IMR-90 (cell line): ENCODE data around the gene ZFP36L1. TPM values are rescaled to one million over a fixed set of nuclear protein-coding genes. Genes with fewer than 3 reads are reported as not detected.

Source experiments
- ATAC-seq: fragments of 200-7000 bp; cut with Tn5 transposase; 2 replicates; pipeline ENCODE4 v1.9.1; 2020; ENCODE audit warnings: low read depth, mild to moderate bottlenecking, moderate library complexity
- BruUV-seq: library from RNA; stranded (reverse); fragments of 400-500 nt; replicated peaks from 2 replicates; lab custom pipeline; 2021; lab: Mats Ljungman, UMichigan
- CTCF ChIA-PET: fragments of 300-600 bp; formaldehyde crosslinking; extraction: SDS; loops from one replicate; lab custom pipeline; 2021; ENCODE audit warnings: antibody characterized with exemption; lab: Yijun Ruan, JAX
- POLR2A ChIA-PET: fragments of 300-600 bp; sonication (Branson Sonifier 250); formaldehyde crosslinking; loops from one replicate; lab custom pipeline; 2022; ENCODE audit warnings: antibody characterized with exemption; ENCODE audit not compliant: unreplicated experiment; lab: Charles Lee
- DNase-seq: peaks from one replicate; pipeline ENCODE4 v3.0.0; 2013
- H2AFZ ChIP-seq: replicated peaks from 2 replicates; pipeline ENCODE3; 2013; ENCODE audit warnings: low read length, mild to moderate bottlenecking; ENCODE audit not compliant: poor library complexity
- H2AK5ac ChIP-seq: 2 replicates; pipeline ENCODE4 v1.6.1; 2013; ENCODE audit warnings: low read depth, low read length, inconsistent platforms
- H2AK9ac ChIP-seq: replicated peaks from 2 replicates; pipeline ENCODE3; 2013; ENCODE audit warnings: mild to moderate bottlenecking, low read depth, low read length, moderate library complexity; ENCODE audit not compliant: poor library complexity
- H2BK120ac ChIP-seq: 2 replicates; pipeline ENCODE4 v1.6.1; 2013; ENCODE audit warnings: low read depth, low read length, inconsistent platforms
- H2BK15ac ChIP-seq: 3 replicates; pipeline ENCODE4 v1.6.1; 2013; ENCODE audit warnings: low read depth, low read length, inconsistent platforms
- H2BK20ac ChIP-seq: 2 replicates; pipeline ENCODE4 v1.6.1; 2013; ENCODE audit warnings: low read depth, mild to moderate bottlenecking, inconsistent platforms, low read length, moderate library complexity
- H2BK5ac ChIP-seq: 2 replicates; pipeline ENCODE4 v1.6.1; 2013; ENCODE audit warnings: mild to moderate bottlenecking, low read depth, low read length, inconsistent platforms; ENCODE audit not compliant: poor library complexity, severe bottlenecking
- H3K14ac ChIP-seq: replicated peaks from 2 replicates; pipeline ENCODE4 v1.6.1; 2013; ENCODE audit warnings: low read depth, low read length, inconsistent platforms
- H3K18ac ChIP-seq: 2 replicates; pipeline ENCODE4 v1.6.1; 2013; ENCODE audit warnings: low read depth, low read length, control low read depth
- H3K23ac ChIP-seq: 2 replicates; pipeline ENCODE4 v1.6.1; 2013; ENCODE audit warnings: low read depth, low read length, inconsistent platforms
- H3K27ac ChIP-seq: 2 replicates; pipeline ENCODE4 v1.5.1; 2013; ENCODE audit warnings: mild to moderate bottlenecking, control low read depth, low read length; ENCODE audit not compliant: insufficient read depth
- H3K27me3 ChIP-seq: 2 replicates; pipeline ENCODE4 v1.6.1; 2013; ENCODE audit warnings: low read length; ENCODE audit not compliant: control insufficient read depth, insufficient read depth
- H3K36me3 ChIP-seq: 2 replicates; pipeline ENCODE4 v1.6.1; 2013; ENCODE audit warnings: low read length, mixed read lengths; ENCODE audit not compliant: control insufficient read depth, insufficient read depth
- H3K4ac ChIP-seq: 2 replicates; pipeline ENCODE4 v1.6.1; 2013; ENCODE audit warnings: low read depth, low read length, inconsistent platforms
- H3K4me1 ChIP-seq: 2 replicates; pipeline ENCODE4 v1.6.1; 2013; ENCODE audit warnings: low read length, mixed read lengths; ENCODE audit not compliant: control insufficient read depth, insufficient read depth
- H3K4me2 ChIP-seq: 2 replicates; pipeline ENCODE4 v1.6.1; 2013; ENCODE audit warnings: low read depth, mild to moderate bottlenecking, control low read depth, low read length, moderate library complexity
- H3K4me3 ChIP-seq: 2 replicates; pipeline ENCODE4 v1.5.1; 2013; ENCODE audit warnings: low read depth, mild to moderate bottlenecking, control low read depth, low read length, moderate library complexity; ENCODE audit not compliant: insufficient read depth
- H3K56ac ChIP-seq: 2 replicates; pipeline ENCODE4 v1.6.1; 2013; ENCODE audit warnings: low read length, inconsistent platforms; ENCODE audit not compliant: insufficient read depth; ENCODE audit errors: extremely low read depth
- H3K79me1 ChIP-seq, 2 experiments: 2 replicates each; pipeline ENCODE4 v1.6.1; 2013; ENCODE audit warnings: low read length in 2 of 2, inconsistent platforms in 1 of 2, low read depth in 1 of 2
- H3K9ac ChIP-seq: 2 replicates; pipeline ENCODE4 v1.6.1; 2013; ENCODE audit warnings: low read depth, low read length, control low read depth
- H3K9me1 ChIP-seq: 2 replicates; pipeline ENCODE4 v1.6.1; 2013; ENCODE audit warnings: low read length, inconsistent platforms; ENCODE audit not compliant: insufficient read depth
- H3K9me3 ChIP-seq: 2 replicates; pipeline ENCODE4 v1.6.1; 2013; ENCODE audit warnings: low read length; ENCODE audit not compliant: control insufficient read depth, insufficient read depth
- H4K20me1 ChIP-seq: 2 replicates; pipeline ENCODE4 v1.6.1; 2013; ENCODE audit warnings: low read length, inconsistent platforms; ENCODE audit not compliant: insufficient read depth
- H4K5ac ChIP-seq: 2 replicates; pipeline ENCODE4 v1.6.1; 2013; ENCODE audit warnings: mild to moderate bottlenecking, low read depth, low read length, control low read depth
- H4K8ac ChIP-seq, 2 experiments: 2 replicates each; pipeline ENCODE4 v1.6.1; 2013; ENCODE audit warnings: low read depth in 2 of 2, low read length in 2 of 2, control low read depth in 1 of 2, inconsistent platforms in 1 of 2
- H4K91ac ChIP-seq: 2 replicates; pipeline ENCODE4 v1.6.1; 2013; ENCODE audit warnings: low read depth, low read length, inconsistent platforms; ENCODE audit not compliant: insufficient read depth
- BHLHE40 ChIP-seq: fragments of 150-350 bp; IDR thresholded peaks from 2 replicates; pipeline ENCODE4 v1.6.1; 2016; ENCODE audit warnings: mild to moderate bottlenecking, low read depth, low read length
- CEBPB ChIP-seq: IDR thresholded peaks from 2 replicates; pipeline ENCODE4 v1.6.1; 2012; ENCODE audit warnings: low read depth, low read length, improper control_type of control experiment
- CHD1 ChIP-seq: IDR thresholded peaks from 2 replicates; pipeline ENCODE4 v1.6.1; 2012; ENCODE audit warnings: low read depth, low read length, improper control_type of control experiment
- FOS ChIP-seq: fragments of 150-350 bp; IDR thresholded peaks from 2 replicates; pipeline ENCODE4 v1.6.1; 2016; ENCODE audit warnings: low read depth, low read length
- MAFK ChIP-seq: IDR thresholded peaks from 2 replicates; pipeline ENCODE4 v1.6.1; 2012; ENCODE audit warnings: low read depth, low read length, improper control_type of control experiment
- MAZ ChIP-seq: IDR thresholded peaks from 2 replicates; pipeline ENCODE4 v1.6.1; 2012; ENCODE audit warnings: low read depth, mild to moderate bottlenecking, low read length, improper control_type of control experiment, moderate library complexity, borderline replicate concordance
- MXI1 ChIP-seq: IDR thresholded peaks from 2 replicates; pipeline ENCODE4 v1.6.1; 2012; ENCODE audit warnings: low read depth, mild to moderate bottlenecking, low read length, moderate library complexity, borderline replicate concordance
- NFE2L2 ChIP-seq: fragments of 150-350 bp; IDR thresholded peaks from 2 replicates; pipeline ENCODE4 v1.6.1; 2016; ENCODE audit warnings: low read depth, mild to moderate bottlenecking, low read length
- POLR2A ChIP-seq: IDR thresholded peaks from 2 replicates; pipeline ENCODE4 v1.6.1; 2012; ENCODE audit warnings: mild to moderate bottlenecking, low read depth, low read length
- RAD21 ChIP-seq: IDR thresholded peaks from 2 replicates; pipeline ENCODE4 v1.6.1; 2012; ENCODE audit warnings: low read length, improper control_type of control experiment
- SMC3 ChIP-seq: fragments of 150-350 bp; IDR thresholded peaks from 2 replicates; pipeline ENCODE4 v1.6.1; 2016; ENCODE audit warnings: low read depth, mild to moderate bottlenecking, antibody characterized with exemption, low read length, moderate library complexity
- WGBS, 2 experiments: methylation state at CpG; one replicate each; pipeline versions ENCODE4 v1.1.5 to v1.1.7; 2013; ENCODE audit warnings: missing lambda C conversion rate in 2 of 2; ENCODE audit not compliant: insufficient read length in 1 of 2; ENCODE audit errors: extremely low coverage in 2 of 2; 5-methylcytosine and 5-hydroxymethylcytosine counted together
- dilution Hi-C: fragments of 300-500 bp; cut with HindIII; formaldehyde crosslinking; loops from one replicate; pipeline ENCODE4 v1.14.3; 2018; ENCODE audit warnings: low sequenced_read_pairs; ENCODE audit not compliant: unreplicated experiment
- in situ Hi-C: fragments of 300-500 bp; cut with MboI; formaldehyde crosslinking; loops from 3 replicates; pipeline ENCODE4 v1.14.3; 2019; ENCODE audit warnings: low sequenced_read_pairs, inconsistent platforms, mixed read lengths
- intact Hi-C: fragments of 100-400 bp; cut with micrococcal nuclease; formaldehyde crosslinking; loops from 2 replicates; pipeline ENCODE4 v1.10.0; 2022
- polyA plus RNA-seq, 3 experiments: library from polyadenylated mRNA; depleted of rRNA; stranded (reverse); fragments of >200 nt; gene quantifications; 2 replicates each; pipeline ENCODE4 v1.2.3, GENCODE V29; 2012; ENCODE audit warnings: low replicate concordance in 1 of 3
- total RNA-seq: library from RNA; depleted of rRNA; stranded (reverse); fragments of >200 nt; gene quantifications from 2 replicates; pipeline ENCODE4 v1.2.3, GENCODE V29; 2012
- TF ChIP-seq, protein P1 (sequence below): fragments of 150-350 bp; IDR thresholded peaks from 2 replicates; pipeline ENCODE4 v1.6.1; 2016; ENCODE audit warnings: low read depth, mild to moderate bottlenecking, low read length, moderate library complexity, borderline replicate concordance
- TF ChIP-seq, protein P2 (sequence below): conservative IDR thresholded peaks from 2 replicates; pipeline ENCODE4 v1.5.1; 2012; ENCODE audit warnings: mild to moderate bottlenecking, low read depth, low read length, improper control_type of control experiment

The ZFP36L1 gene
- total and polyA plus RNA-seq, 2 of the 4 experiments (the other 2 are of a cell fraction): 6.5 to 140 TPM

DNA sequence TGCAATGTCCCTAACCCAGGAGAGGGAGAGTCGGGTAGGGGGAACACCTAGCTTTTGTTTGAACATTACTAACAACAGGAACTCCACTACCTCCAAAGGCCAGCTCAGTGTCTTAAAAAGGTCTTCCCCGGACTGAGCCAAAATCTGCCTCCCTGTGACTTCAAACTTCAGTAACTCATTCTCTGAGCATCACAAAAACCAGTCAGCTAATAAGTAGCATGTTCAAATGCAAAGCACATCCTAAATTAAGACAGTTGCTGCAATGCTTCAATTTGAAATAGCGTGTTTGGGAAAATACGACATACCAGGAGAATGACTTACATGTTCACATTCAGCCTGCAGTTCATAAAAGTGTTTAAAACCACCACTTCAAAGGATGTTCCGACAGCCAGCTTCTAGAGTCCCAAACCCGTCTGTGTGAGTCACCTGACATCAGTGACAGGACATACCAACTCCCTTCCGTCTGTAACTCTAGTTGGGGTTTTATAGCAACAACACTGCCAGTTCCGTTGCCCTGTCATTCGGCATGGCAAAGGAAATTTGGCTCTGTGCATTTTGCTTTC is 13.0 kb downstream of the ZFP36L1 start (continued):
- TF ChIP-seq CHD1 (no peak), FOS (peak; percentile 66; the same call in 1 of the 2 replicates), CEBPB (peak; percentile 77)

GRCh38 chr14:68777644-68778043 is 15.2 kb downstream of the ZFP36L1 start:
- POLR2A ChIA-PET: no interaction called here
- WGBS, 2 experiments: 83% methylated on average over 1 of the region's 1 CpG; no CpG with 5 or more reads in 1 of the 2 experiments
- H3K4me2 ChIP-seq: no peak overlapping the region
- CTCF ChIA-PET: interaction anchor here (1.2 kb wide), 1 partner anchor 11 kb away, joined by 3 read pairs; no protein-coding TSS in a partner anchor
- no peak overlapping the region for H2AK9ac ChIP-seq
- H3K27me3 ChIP-seq: no peaks in the 10 kb centered on the region
- H2AK5ac ChIP-seq: peak overlapping the region; percentile 66
- dilution Hi-C loops: no loop called here
- no peak for ATAC-seq
- H2BK120ac ChIP-seq: peak overlapping the region; percentile 30; the same call in 1 of the 2 replicates
- DNase-seq: no peak
- H4K20me1 ChIP-seq: no peaks in the 10 kb centered on the region
- H3K79me1 ChIP-seq: peaks cover 0 to 6% of the 10 kb centered on the region in 2 experiments; a peak in 1 of 4 replicates
- H2BK20ac ChIP-seq: peak overlapping the region; percentile 16; the same call in 1 of the 2 replicates
- peak overlapping the region; percentile 12; the same call in 1 of the 3 replicates for H2BK15ac ChIP-seq
- no peak overlapping the region for H3K56ac ChIP-seq
- in situ Hi-C loops: no loop called here
- no peak overlapping the region for H3K23ac ChIP-seq
- H4K5ac ChIP-seq: no peak overlapping the region
- H4K8ac ChIP-seq: no peak overlapping the region; a peak in 1 of 4 replicates
- peaks cover 21% of the 10 kb centered on the region for H3K9me1 ChIP-seq
- H3K4ac ChIP-seq: 0 out of 2 replicates have a peak overlapping the region, but pooled peaks have one; percentile 20
- H3K4me1 ChIP-seq: peaks cover 26% of the 10 kb centered on the region
- H3K18ac ChIP-seq: no peak overlapping the region
- H3K27ac ChIP-seq: no peak overlapping the region
- peak overlapping the region; percentile 23; the same call in 1 of the 2 replicates for H4K91ac ChIP-seq
- intact Hi-C loops: loop anchor here (1.0 kb wide), 1 partner anchor 30 kb away; no protein-coding TSS in a partner anchor
- no peaks in the 10 kb centered on the region for H3K36me3 ChIP-seq
- H3K9ac ChIP-seq: no peak overlapping the region
- no peak overlapping the region for H3K4me3 ChIP-seq
- H3K9me3 ChIP-seq: peaks cover 3% of the 10 kb centered on the region; the same call in 1 of the 2 replicates
- no peak overlapping the region for H2AFZ ChIP-seq
- peak overlapping the region; percentile 27; the same call in 1 of the 2 replicates for H3K14ac ChIP-seq
- no peak overlapping the region for H2BK5ac ChIP-seq
- BruUV-seq: no TSS peak
- TF ChIP-seq, protein P1, sequence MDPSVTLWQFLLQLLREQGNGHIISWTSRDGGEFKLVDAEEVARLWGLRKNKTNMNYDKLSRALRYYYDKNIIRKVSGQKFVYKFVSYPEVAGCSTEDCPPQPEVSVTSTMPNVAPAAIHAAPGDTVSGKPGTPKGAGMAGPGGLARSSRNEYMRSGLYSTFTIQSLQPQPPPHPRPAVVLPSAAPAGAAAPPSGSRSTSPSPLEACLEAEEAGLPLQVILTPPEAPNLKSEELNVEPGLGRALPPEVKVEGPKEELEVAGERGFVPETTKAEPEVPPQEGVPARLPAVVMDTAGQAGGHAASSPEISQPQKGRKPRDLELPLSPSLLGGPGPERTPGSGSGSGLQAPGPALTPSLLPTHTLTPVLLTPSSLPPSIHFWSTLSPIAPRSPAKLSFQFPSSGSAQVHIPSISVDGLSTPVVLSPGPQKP: no peak
- no peak for TF ChIP-seq CEBPB
- no peak for TF ChIP-seq BHLHE40
- TF ChIP-seq POLR2A: no peak
- no peak for TF ChIP-seq FOS
- no peak for TF ChIP-seq MAFK
- TF ChIP-seq NFE2L2: no peak
- TF ChIP-seq, protein P2, sequence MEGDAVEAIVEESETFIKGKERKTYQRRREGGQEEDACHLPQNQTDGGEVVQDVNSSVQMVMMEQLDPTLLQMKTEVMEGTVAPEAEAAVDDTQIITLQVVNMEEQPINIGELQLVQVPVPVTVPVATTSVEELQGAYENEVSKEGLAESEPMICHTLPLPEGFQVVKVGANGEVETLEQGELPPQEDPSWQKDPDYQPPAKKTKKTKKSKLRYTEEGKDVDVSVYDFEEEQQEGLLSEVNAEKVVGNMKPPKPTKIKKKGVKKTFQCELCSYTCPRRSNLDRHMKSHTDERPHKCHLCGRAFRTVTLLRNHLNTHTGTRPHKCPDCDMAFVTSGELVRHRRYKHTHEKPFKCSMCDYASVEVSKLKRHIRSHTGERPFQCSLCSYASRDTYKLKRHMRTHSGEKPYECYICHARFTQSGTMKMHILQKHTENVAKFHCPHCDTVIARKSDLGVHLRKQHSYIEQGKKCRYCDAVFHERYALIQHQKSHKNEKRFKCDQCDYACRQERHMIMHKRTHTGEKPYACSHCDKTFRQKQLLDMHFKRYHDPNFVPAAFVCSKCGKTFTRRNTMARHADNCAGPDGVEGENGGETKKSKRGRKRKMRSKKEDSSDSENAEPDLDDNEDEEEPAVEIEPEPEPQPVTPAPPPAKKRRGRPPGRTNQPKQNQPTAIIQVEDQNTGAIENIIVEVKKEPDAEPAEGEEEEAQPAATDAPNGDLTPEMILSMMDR: no peak
- no peak for TF ChIP-seq RAD21
- no peak for TF ChIP-seq SMC3
- TF ChIP-seq MXI1: no peak
- TF ChIP-seq MAZ: no peak
